DMS53 treated with DMSO at 0.1 percent for 48 hours (cell line): Measurements from ENCODE around the gene SVIL.
"Not testable (repeated sequence)": the region's sequence is repeated elsewhere in the genome, so short reads cannot be mapped to it uniquely, and the experiment has no call there.

Experiments used
- DNase-seq: peaks from one replicate; lab custom pipeline; 2025; ENCODE audit not compliant: unreplicated experiment; lab: John Stamatoyannopoulos, UW

SVIL gene

GRCh38 chr10:29546773-29547313 lies 87.9 kb downstream of the SVIL start:
- no peak for DNase-seq

GRCh38 chr10:29545122-29545521 lies 89.6 kb downstream of the SVIL start:
- DNase-seq: no peak

GRCh38 chr10:29543715-29544114 lies 91.1 kb downstream of the SVIL start:
- no peak for DNase-seq

- no peak for DNase-seq
These were observed 92.0 kb downstream of the SVIL start for GRCh38 chr10:29542723-29543122.

DNA sequence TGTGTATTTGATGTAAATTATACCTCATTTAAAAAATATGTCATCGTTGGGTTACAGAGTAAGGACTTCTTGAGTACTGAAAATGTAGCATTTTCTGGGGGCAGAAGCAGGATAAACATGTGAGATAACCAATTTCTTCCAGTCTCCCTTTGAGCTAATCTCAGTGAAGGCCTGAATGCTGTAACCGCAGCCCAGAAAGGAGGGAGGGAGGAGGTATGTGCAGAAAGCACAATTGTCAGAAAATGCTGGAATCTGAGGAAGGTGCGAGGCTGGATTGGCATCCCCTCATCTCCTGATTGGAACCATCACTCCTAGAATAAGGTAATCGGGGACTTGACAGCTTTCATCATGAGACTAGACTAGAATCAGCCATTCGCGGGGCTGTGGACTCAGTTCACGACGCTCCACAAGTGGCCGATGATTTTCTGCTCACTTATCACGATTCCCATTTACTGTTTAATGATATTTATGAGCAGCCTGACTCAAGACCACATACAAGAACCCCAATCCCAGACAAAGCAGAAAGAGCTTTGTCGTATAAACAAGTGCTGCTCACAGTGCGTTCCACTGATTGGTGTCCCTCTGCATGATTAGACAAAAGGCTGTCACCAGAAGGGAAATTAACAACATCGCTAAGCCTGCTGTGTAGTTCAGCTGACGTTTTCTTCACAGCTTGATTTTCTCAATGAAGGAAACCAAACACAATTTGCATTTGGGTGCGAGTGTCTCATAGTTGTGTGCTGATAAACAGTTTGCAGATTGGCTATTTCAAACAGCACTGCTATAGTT lies 93.2 kb downstream of the SVIL start:
- DNase-seq: no peak

- DNase-seq: no peak
These were observed 94.8 kb downstream of the SVIL start for GRCh38 chr10:29540016-29540415.

- DNase-seq: no peak
These were observed 95.4 kb downstream of the SVIL start for GRCh38 chr10:29539412-29539811.

DNA sequence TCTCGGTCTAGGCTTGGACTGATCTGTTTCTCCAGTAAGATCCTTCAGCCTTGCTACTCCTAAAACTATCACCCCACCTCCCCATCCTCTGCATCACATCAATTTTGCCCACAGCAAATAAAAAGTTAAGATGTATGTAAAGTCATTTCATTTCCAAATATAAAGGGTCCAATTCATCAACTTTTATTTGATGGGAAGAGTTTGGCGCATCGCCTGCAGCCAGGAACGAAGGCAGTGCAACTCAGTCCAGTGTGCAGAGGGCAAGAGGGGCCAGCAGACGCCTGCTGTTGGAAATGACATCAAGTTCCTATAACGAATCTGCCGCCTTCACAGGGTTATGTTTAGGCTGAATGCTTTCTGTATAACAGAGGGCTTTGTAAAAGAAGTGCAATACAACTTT lies 97.0 kb downstream of the SVIL start:
- DNase-seq: no peak

DNA sequence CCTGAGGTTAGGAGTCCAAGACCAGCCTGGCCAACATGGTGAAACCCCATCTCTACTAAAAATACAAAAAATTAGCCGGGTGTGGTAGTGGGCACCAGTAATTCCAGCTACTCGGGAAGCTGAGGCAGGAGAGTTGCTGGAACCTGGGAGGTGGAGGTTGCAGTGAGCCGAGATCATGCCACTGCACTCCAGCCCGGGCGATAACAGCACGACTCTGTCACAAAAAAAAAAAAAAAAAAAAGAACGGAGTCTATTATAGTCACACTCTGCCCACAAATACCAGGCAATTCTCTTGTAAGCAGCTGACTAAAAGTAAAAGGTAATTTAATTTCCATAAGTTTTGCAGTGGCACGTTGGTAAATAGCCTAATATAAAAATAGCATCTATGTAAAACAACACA lies 98.1 kb downstream of the SVIL start:
- not testable (repeated sequence) for DNase-seq

DNA sequence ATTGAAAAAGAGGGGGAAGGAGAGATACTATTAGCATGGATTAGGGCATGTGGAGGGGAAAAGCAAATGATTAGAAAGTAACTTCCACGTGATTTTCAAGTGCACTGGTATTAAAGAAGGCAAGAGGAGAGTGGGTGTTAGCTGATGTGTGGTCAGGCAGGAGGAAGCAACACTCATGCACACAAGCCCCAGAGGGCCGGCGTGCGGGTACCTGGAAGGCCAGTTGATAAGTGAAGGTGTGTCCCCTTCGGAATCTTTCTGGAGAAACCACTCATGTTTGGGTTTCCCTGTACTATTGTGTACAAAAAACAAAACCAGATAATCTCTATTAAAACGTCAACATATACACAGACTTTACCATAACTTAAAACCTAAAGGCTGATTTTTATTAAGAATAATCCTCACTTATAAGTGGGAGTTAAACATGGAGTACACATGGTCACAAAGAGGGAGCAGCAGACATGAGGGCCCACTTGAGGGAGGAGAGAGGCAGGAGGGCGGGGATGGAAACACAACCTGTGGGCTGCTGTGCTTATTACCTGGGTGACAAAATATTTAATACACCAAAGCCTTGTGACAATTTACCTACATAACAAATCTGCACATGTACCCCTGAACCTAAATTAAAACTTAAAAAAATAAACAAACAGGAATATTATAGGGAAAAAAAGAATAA lies 98.9 kb downstream of the SVIL start:
- no peak for DNase-seq

DNA sequence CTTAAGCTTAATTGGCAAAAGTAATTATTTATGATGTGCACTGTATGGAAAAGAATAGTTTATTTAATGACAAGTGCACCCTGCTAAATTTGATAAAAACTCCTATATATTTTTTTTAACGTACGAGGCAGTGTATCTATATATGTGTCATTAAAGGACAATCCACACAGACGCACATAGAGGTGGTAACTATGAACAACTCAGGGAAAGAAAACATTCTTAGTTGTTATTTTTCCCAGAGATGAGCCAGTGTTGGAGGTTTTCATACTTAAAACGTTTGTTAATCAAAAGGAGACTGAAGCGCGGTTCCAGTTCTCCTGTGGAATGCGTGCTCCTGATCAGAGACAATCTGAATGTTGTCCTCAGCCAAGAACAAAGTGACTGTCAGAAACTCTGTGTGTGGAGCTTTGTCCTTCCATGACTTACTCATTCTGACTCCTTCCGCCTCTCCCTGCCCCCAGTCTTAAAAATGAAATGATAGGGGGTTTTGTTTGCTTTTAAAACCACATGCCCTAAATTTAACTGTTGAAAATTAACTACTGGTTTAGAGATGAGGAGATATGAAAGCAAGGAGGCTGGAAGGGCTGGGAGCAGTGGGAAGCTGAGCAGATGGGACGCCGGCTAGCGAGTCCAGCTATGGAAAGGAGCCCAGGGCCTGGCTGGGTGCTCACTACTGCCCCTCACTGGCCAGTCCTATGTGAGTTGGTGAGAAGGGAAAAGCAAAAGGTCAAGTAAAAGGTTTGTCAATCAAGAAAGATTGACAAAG lies 99.6 kb downstream of the SVIL start:
- DNase-seq: no peak

DNA sequence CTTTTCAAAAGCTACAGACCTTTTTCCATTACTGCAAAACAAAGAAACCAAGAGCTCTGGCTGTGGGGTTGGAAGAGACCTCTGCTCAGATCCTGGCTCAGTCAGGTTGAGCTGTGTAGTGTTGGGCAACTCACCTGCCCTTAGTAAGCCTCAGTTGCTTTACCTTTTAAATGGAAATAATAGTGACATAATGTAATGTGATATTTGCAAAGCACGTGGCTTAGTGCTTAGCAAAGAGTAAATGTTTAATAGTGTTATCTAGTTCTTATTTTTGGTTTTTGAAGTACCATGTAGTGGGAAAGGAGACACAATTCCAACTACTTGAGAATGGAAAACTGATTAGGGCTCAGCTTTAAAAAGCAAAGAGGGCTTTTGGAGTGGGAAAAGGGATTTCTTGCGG lies 100.2 kb downstream of the SVIL start:
- DNase-seq: no peak

- DNase-seq: no peak
These were observed 101.0 kb downstream of the SVIL start for GRCh38 chr10:29533696-29534285.

GRCh38 chr10:29533046-29533445 lies 101.7 kb downstream of the SVIL start:
- no peak for DNase-seq

GRCh38 chr10:29532256-29532878 lies 102.4 kb downstream of the SVIL start:
- DNase-seq: no peak

DNA sequence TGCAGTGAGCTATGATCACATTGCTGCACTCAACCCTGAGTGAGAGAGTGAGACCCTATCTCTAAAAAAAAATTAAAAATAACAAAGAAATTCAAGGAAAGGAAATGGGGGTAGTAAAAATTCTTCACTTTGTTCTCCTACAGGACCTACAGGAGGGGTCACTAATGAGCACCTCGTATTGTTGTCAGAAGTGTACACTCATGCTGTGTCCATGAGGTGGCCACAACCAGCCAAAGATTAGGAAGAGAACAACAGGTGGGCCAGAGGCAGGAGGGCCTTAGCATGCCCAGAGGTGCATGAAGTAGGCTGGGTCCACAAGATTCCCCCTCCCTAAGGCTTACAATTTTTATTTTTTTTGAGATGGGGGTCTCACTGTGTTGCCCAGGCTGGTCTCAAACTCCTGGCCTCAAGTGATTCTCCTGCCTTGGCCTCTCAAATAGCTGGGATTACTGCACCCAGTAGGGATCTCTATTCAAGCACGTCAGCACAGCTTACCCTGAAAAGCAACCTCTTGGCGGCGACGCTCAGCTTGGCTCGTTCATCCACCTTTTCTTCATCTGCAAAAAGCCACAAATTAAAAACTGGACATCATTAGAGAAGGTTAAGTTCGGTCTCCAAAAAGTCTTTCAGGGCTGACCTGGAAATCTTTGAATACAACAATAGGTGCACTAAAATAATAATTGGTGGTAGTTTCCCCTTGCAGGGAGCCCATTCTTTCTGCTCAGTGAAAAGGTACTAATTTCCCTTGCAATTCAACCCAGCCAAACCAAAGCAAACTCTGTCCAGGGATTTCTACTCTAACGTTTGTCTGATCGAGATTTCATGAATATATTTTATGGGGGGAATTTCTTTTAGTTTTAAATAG lies 104.4 kb downstream of the SVIL start:
- DNase-seq: no peak

DNA sequence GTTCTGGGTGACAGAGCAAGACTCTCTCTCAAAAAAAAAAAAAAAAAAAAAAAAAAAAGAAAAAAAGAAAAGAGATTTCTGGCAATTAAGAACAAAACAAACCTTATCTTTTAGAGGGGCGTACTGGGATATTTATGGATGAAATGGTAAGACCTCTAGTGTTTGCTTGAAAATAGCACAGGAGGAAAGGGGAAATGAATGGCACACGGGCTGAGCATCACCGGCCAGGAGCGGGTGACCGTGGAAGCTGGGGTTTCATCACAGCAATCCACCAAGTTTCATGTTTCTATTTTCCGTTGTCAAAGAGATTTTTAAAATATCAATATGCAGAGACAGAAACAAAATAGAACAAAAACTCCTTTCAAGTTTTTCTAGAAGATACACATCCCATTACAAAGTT lies 105.6 kb downstream of the SVIL start:
- DNase-seq: no peak

- no peak for DNase-seq
These were observed 109.0 kb downstream of the SVIL start for GRCh38 chr10:29525762-29526161.

DNA sequence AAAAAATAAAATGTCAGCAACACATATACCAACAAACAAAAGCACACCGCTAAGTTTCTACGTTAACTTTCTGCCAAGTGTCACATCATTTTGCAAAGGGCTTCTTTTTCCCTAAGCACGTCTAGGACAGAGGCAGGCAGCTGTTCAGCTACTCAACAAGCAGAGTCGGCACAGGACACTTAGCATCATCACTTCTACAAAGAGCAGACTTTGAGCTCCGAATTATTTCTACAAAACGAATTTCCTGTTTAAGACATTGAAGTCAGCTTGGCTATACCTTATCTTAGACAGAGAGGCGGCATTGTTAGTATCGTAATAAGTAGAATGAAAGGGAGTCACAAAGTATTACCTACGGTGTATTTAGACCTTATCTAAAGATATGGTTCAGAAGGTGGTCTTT lies 110.1 kb downstream of the SVIL start:
- no peak for DNase-seq

- DNase-seq: no peak
These were observed 110.5 kb downstream of the SVIL start for GRCh38 chr10:29524294-29524693.
